ENCODE data around the gene BTN2A1. TPM values are rescaled to one million over a fixed set of nuclear protein-coding genes. Genes with fewer than 3 reads are reported as not detected.

The BTN2A1 gene
- total RNA-seq, 1 donor from 2014 or later = 45.1 TPM

- CTCF ChIA-PET = interaction anchor here (1.4 to 1.8 kb wide), 2 partner anchors 9 to 79 kb away, joined by 5 to 6 read pairs; no protein-coding TSS in a partner anchor
- Mint-ChIP-seq H3K4me3 (no peak overlapping the region), H3K27me3 (no peaks in the 10 kb centered on the region), H3K9me3 (peaks cover 9% of the 10 kb centered on the region), H3K27ac (no peak overlapping the region), H3K36me3 (ENCODE audit: low read depth) (peaks cover 7% of the 10 kb centered on the region), H3K4me1 (peaks cover 5% of the 10 kb centered on the region)
- no peak for TF ChIP-seq CTCF (IDR thresholded peaks at IDR 0.05)
- intact Hi-C loops (cut with micrococcal nuclease) = loop anchor here (1.0 to 5.0 kb wide), 6 partner anchors 20 to 243 kb away; partner anchors contain the start of genes BTN2A2 and BTN3A3
- POLR2A ChIA-PET = interaction anchor here (0.6 to 1.9 kb wide), 5 partner anchors 53 to 261 kb away, joined by 4 to 6 read pairs (median 5); a partner anchor contains a TSS
- DNase-seq = no peak
- ATAC-seq (ENCODE audit: low read depth) = peak; percentile 56
These were observed 37.0 kb upstream of the BTN2A1 start for GRCh38 chr6:26420688-26421171.

GRCh38 chr6:26421259-26422144 lies 36.3 kb upstream of the BTN2A1 start:
- TF ChIP-seq CTCF (IDR thresholded peaks at IDR 0.05) = no peak
- Mint-ChIP-seq H3K4me1 (peaks cover 5% of the 10 kb centered on the region), H3K27me3 (no peaks in the 10 kb centered on the region), H3K4me3 (no peak overlapping the region), H3K9me3 (peaks cover 7% of the 10 kb centered on the region), H3K27ac (peak overlapping the region; percentile 56), H3K36me3 (ENCODE audit: low read depth) (peaks cover 4% of the 10 kb centered on the region)
- intact Hi-C loops (cut with micrococcal nuclease) = loop anchor here (1.0 to 5.0 kb wide), 6 partner anchors 19 to 244 kb away; partner anchors contain the start of genes BTN2A2 and BTN3A3
- peak; percentile 95 for ATAC-seq (ENCODE audit: low read depth)
- ChIA-PET POLR2A (interaction anchor here (0.6 to 1.9 kb wide), 5 partner anchors 53 to 262 kb away, joined by 4 to 6 read pairs (median 5); a partner anchor contains a TSS), CTCF (interaction anchor here (1.4 to 1.8 kb wide), 2 partner anchors 10 to 80 kb away, joined by 5 to 6 read pairs; no protein-coding TSS in a partner anchor)
- DNase-seq = peak; percentile 38

GRCh38 chr6:26422329-26422728 lies 35.4 kb upstream of the BTN2A1 start:
- no peak for TF ChIP-seq CTCF (IDR thresholded peaks at IDR 0.05)
- peak overlapping the region; percentile 56 for H3K27ac Mint-ChIP-seq
- H3K9me3 Mint-ChIP-seq = peaks cover 7% of the 10 kb centered on the region
- H3K4me1 Mint-ChIP-seq = peaks cover 5% of the 10 kb centered on the region
- CTCF ChIA-PET = no interaction called here
- H3K36me3 Mint-ChIP-seq (ENCODE audit: low read depth) = no peaks in the 10 kb centered on the region
- DNase-seq = no peak
- no peaks in the 10 kb centered on the region for H3K27me3 Mint-ChIP-seq
- POLR2A ChIA-PET = interaction anchor here (0.6 kb wide), 1 partner anchor 34 kb away, joined by 3 read pairs; no protein-coding TSS in a partner anchor
- intact Hi-C loops (cut with micrococcal nuclease) = loop anchor here (5.0 kb wide), 3 partner anchors 40 to 245 kb away; partner anchors contain the start of gene BTN2A2
- no peak for ATAC-seq (ENCODE audit: low read depth)
- peak overlapping the region; percentile 29 for H3K4me3 Mint-ChIP-seq

- Mint-ChIP-seq H3K27ac (no peak overlapping the region), H3K4me3 (no peak overlapping the region), H3K9me3 (no peaks in the 10 kb centered on the region), H3K36me3 (ENCODE audit: low read depth) (peaks cover 13% of the 10 kb centered on the region), H3K4me1 (peaks cover 3% of the 10 kb centered on the region), H3K27me3 (no peaks in the 10 kb centered on the region)
- DNase-seq (no peak), ATAC-seq (ENCODE audit: low read depth) (no peak)
- POLR2A ChIA-PET = interaction anchor here (1.0 kb wide), 1 partner anchor 19 kb away, joined by 3 read pairs; no protein-coding TSS in a partner anchor
- CTCF ChIA-PET = no interaction called here
- no peak for TF ChIP-seq CTCF (IDR thresholded peaks at IDR 0.05)
- intact Hi-C loops (cut with micrococcal nuclease) = no loop called here
These were observed 30.9 kb upstream of the BTN2A1 start for GRCh38 chr6:26426691-26427450.
